ENCODE measurements around the gene APIP.

DNA sequence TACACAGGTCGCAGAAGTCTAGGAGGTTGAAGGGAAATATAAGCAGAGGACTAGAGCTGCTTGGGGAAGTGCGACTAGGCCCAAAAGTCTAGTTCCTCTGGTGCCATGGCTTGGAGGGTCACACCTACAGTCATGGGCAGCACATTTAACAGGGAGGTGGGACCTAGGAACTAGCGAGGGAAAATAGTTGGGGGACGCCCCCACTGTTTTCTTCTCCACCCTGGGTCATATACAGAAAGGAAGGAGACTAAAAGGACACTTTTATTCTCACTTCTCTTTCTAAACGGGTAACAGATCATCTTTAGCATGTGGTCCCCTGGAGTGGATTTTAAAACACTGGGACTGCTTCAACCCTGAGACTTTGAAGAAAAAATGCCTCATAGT is 16.6 kb downstream of the APIP start:
- no peak for TF ChIP-seq POLR2AphosphoS5 (IDR thresholded peaks at IDR 0.05; ENCODE audit: borderline replicate concordance, low read depth, low read length)
- TF ChIP-seq EZH2 (IDR thresholded peaks at IDR 0.05) = no peak
- no peak for TF ChIP-seq FOXP2 (optimal IDR thresholded peaks at IDR 0.05; ENCODE audit: control extremely low read depth, extremely low read length, insufficient read depth)
